COLO829 (cell line): ENCODE data around the gene DLGAP3.

ENCODE experiments used
- DNase-seq: peaks from one replicate; pipeline ENCODE4 v3.0.0; 2012; ENCODE audit warnings: low spot score

DLGAP3 gene

DNA sequence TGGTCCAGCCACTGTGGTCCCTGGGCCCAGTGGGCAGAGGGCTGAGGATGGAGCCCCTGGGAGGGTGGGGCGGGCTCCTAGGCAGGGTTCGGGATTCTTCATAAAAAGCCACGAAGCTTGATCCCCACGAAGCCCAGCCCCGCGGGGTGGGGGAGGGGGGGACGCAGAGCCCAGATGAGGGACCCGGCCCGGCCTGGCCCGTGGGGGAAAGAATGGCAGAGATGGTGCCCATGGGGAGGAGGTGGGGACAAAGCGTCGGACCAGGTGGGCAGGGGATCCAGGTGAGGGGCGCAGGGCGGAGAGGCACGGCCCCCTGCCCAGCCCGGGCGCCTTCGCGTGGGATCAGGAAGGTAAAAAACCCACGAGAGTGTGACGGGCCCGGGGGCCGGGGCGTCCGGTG is 63.9 kb downstream of the DLGAP3 start:
- DNase-seq = no peak

DNA sequence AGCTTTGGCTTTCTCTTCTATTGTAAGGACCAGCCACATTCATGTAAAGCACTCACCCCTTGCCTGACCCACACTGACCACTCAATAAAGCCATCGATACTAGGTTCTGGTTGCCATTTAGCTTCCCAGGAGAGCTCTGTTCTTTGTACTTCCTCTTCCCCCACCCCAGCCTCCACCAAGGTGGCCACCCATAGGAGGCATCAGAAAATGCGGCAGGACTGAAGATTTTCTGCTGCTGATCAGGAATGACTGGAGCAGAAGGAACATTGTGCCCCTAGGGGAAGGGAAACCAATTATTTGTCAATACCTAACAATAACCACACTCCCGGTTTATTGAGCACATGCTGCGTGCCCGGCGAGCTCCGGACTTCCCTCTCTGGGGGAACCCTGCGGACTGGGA is 64.7 kb downstream of the DLGAP3 start:
- no peak for DNase-seq

DNA sequence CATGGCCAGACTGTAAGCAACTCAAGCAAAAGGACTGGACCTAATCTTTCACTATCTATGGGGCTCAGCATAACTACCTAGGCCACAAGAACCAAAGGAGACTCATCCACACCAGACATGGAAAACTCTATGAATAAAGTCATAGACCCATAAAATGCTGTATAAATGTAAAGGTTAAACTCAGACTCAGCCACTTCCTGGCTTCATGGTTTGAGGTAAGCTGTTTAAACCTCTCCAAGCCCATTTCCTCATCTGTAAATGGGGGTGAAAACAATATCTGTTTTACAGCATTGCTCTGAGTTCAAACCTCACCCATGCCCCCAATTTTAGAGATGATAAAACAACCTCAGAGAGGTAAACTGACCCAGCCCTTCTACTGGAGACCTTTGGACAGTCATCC is 65.9 kb downstream of the DLGAP3 start:
- DNase-seq = no peak

DNA sequence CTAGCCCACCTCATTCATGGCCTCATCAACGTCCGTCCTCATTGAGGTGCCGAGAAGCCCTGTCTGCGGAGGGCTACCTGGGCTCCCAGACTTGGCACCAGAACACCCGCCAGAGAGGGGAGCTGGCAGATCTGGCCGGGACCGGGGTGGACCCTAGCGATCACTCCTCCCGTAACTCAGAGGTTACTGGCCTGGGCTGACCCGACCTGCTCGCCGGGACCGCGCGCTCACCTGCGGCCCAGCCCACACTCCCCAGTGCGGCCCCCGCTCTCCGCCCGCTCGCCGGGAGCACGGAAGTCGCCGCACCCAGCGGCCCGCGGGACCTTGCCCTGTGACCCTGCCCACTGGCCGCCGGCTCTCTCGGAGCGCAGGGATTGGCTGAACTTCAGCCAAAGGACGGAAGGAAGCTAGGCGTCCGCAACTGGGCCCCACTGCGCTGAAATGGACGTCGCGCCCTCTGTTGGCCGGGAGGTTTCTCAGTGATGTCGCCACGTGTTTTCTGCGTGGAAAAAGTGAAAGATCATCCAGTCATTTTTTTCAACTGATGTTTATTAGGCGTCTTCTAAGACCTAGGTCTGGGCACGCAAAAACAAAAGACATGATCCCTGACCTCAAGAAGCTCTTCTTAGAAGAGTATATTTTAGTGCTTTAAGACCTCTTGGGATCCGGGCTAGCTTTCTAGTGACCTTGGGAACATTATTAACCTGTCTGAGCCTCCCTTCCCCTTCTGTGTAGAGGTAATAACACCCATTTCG is 69.8 kb downstream of the DLGAP3 start, which contains the start of gene SMIM12:
Gene SMIM12, minus strand, starts transcription at position 304 of the 755 bp plus-strand sequence. CDS start 3,772 bp downstream, outside the sequence.
- DNase-seq = peak; percentile 96

DNA sequence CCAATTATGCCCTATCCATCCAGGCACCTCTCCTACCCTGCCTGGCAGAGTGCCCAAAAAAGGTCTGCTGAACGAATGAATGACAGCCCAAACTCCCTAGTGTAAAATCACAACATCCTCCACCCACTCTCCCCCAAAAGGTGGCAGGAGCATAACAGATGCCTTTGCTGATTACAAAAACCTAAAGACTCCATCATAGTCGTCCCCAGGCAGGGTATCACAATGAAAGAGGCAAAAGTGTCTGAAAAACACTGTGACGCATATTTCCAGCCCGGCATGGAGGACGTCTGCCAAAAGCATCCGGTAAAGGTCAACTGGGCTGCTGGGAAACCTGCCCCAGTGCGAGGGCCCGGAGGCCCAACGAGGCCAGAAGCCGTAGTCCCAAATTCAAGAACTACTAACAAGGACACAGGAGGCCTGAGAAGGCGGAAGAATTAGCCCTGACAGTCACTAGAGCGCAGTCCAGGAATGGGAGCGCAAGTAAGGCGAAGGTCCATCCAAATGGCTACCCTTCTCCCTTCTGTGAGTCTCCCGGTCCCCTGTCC is 70.5 kb downstream of the DLGAP3 start:
- no peak for DNase-seq

DNA sequence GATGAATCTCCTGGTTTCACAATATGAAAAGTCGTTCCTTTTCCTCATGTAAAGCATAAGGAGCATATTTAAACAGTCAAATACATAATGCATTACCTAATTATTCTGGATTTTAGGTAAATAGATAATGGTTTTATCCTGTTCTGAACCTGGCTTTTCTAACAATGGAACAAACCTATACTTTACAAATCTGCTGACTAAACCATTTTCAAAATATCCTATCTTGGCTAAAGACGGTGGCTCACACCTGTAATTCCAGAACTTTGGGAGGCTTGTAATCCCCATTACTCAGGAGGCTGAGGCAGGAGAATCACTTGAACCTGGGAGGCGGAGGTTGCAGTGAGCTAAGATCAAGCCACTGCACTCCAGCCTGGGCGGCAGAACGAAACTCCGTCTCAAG is 72.8 kb downstream of the DLGAP3 start:
- no peak for DNase-seq

DNA sequence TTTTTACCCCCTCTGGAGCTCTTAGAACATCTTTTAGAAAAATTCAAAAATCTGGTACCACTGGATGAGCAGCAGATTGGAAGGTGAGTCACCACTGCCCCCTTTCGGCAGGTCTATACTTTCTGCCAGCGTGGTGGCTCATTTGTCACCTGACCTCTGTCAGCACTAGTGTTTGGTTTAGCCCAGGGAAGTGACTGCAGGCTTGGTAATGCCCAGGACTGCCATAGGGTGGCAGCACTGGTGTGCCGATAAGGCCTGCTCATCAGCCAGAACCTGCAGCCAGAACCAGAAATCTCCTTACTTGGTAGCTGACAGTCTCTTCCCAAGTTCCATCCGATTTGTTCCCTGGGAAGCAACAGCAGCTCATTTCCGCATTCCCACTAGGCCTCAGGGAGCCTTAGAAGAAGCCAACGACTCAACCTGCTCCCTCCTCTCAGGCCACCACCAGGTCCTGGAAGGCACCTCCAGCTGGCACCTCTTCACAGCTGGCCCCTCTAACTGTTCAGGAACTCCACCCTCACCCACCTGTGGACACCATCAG is 76.7 kb downstream of the DLGAP3 start:
- peak; percentile 91 for DNase-seq

DNA sequence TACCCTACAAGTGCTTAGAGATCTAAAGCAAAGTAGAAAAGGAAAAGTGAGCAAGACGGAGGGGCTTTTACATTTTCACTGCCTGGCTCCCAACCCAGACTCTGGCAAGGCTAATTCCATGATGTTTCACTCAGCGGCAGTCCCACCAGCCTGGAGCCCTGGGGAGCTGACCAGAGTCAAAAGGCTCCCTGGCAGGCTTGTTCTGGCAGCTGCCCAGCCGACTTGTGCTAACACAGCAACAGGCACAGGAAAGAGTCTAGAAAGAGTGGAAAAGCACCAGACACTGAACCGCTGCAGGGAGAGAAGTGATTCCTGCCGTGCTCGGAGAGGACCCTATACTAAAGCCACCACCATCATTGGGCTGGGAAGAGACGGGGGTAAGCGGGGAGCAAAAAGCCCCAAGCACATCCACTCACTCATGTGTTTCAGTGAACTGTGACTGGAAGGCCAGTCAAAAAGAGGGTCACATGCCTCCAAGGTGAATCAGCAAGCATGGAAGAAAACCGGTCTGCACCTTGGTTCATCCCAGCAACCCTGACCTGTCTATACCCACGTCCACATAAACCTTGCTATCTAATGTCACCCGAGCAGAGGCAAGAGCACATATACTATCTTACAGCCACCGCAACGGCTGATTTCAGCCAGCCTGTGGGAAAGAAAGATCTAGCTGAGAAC is 77.9 kb downstream of the DLGAP3 start:
- DNase-seq = no peak

DNA sequence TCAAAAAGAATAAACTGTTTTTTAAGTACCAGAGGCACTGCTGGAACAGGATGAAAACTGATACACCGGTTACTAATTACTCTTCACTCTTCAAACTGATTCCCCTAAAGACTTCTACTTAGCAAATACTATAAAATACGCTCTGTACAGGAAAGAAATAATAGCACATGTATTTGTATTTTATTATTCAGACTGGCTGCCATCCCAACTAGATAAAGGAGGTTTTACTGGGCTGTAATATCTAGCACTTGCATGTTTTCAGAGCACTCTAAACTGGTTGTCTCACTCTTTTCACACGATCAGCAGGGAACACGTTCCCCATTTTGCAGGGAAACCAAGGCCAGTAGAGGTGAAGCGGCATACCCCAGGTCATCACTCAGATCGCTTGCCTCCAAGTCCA is 79.1 kb downstream of the DLGAP3 start:
- DNase-seq = no peak

DNA sequence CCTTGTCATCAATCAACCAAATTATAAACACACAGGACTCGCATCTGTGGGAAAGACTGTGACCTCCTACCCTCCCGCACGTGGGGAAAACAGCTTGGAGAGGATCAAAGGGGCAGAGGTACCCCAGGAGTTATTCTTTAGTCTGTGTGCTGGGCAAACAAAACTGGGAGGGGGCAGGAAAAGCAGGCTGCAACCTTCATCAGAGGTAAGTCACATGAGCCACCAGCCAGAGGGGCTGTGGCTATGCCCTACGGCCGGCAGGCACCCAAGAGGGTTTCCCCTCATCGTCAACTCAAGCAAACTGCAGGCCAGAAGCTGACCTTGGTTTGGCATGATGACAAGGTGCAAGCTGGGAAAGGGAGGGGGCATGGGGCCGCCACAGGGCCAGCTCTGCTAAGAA is 82.4 kb downstream of the DLGAP3 start:
- no peak for DNase-seq

DNA sequence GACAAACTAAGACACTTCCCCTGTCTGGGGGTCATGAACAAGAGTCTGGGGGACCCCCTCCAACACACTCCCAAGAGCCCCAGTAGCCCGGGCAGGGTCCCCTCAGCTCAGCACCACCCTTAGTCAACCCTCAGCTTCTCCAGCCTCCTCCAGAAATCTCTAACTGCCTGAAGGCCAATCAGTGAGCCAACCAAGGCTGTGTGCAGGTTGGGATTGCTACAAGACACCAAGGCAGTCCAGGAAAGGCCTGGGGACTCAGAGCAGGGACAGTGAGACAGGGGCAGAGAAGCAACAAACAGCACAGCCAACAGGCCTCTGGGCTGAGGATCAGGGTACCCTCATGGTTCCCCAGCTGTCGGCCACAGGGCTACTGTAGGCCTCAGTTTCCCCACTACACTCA is 83.2 kb downstream of the DLGAP3 start:
- no peak for DNase-seq

DNA sequence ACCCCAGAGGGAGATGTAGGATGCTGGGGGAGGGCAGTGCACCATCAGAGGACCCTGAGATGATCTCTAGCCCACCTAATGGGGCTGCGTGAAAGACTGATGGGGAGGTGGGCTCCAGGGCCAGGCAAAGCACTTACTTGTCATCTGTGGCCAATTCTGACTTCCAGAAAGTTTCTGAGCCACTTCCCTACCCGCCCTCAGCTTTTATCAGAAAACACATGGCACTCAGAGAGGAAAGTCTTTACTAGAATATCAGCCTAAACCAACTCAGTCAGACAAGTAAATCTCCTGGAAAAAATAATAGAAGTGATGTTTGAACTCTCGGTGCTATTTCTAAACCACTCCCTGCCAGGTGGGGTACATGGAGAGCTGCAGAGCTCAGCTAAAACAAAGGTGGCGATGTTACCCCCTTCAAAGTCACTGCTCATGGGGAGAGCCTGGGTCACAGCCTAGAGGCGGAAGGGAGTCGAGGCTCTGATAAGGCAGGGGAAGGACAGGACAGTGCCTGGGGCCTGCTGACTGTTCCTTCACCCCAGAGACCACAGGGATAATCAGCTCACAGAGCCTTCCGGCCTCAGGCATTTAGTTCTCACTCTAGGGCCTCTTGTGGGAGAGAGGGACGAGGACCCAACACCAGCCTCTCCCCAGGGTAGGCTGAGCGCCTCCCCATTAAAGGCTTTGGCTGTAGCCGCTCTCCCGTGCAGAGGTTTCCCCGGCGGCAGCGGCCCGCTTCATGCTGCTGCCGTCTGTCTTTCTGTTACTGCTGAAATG is 84.1 kb downstream of the DLGAP3 start:
- no peak for DNase-seq

DNA sequence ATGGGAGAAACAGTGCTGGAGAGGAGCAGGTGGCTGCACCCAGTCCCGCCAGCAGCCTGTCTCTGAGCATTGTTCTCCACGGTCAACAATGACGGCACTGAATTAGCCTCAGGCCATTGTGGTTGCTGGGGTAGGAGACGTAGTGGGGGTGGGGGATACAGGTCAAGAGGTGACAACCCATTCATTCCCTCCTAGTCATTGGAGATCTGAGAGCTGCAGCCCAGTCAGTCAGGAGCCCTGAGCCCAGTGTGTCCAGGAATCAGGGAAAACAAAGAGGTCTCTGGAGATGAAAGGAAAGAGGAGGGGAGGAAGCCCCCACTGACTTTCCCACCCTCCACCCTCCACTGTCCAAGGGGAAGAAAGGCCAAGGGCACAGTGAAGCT is 85.2 kb downstream of the DLGAP3 start:
- no peak for DNase-seq

DNA sequence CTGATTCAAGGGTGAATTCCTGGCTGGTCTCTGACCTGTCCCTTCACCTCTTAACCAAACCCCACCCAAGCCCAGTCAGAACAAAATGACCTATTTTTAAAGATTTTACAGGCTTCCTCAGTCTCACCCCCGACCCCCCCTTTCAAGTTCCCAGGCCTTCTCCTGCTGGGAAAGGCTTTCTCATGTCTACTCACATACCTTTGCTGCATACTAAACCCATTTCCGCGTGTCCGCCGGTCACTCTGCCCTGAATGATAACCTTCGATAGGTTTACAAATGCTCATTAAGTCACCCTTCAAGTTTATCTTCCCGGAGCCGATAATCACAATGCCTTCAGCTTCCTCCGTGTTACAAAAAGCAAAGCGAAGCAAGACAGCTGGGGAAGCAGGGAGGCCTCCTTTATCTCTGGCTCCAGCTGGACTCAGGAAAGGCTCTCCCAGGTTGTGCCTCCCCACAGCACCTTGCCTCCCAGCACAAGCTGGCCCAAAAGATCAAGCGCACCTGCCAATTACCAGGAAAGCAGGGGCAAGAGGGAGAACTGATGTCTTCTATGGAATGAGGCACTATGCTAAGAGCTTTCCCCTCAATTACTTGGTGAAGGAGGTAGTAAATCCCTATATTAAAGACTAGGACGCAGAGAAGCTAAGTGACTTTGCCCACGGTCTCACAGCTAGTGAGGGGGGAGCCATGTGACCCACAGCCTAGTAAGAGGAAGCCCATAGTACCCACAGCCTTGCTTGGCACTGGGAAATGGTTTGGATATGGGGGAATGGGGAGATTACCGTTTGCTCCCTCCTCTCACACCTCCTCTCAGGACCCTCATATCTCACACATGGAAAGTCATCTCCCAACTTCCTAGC is 85.8 kb downstream of the DLGAP3 start:
- DNase-seq = no peak

DNA sequence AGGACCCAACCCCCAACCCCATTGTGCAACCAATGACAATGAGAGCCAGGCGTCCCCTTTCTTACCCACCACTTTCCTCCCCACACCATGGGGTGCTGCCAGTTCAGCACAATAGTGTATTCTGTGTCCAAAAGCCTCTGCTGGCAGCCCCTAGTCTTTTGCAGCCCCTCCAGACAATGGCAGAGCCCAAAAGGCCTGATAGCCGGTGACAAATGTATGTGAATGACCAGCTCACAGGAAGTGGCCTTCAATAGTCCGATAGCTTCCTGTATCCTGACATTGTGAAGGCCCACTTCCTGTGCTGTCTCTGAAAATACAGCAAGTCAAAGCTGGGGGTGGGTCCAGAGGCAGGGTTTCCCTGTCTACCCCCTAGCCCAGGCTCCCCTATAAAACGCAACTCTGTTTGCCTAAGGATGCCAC is 86.5 kb downstream of the DLGAP3 start:
- DNase-seq = no peak

DNA sequence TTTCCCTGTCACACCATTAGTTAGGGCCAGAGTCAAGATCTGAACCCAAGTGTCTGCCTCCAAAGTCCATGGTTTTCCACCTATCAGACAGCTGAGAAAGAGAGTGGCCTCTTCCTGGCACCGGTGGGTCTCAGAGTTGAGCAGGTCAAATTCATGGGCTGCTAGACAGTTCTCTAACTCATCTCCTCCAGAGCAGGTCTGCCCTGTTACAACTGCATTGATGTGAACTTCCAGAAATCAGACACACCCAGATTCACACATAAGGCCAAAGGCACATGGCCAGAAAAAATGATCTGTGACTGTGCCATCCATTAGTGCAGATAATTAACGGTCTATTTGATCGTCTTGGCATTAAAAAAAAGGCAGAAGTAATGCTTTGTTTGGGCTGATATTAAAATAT is 87.4 kb downstream of the DLGAP3 start:
- DNase-seq = no peak

DNA sequence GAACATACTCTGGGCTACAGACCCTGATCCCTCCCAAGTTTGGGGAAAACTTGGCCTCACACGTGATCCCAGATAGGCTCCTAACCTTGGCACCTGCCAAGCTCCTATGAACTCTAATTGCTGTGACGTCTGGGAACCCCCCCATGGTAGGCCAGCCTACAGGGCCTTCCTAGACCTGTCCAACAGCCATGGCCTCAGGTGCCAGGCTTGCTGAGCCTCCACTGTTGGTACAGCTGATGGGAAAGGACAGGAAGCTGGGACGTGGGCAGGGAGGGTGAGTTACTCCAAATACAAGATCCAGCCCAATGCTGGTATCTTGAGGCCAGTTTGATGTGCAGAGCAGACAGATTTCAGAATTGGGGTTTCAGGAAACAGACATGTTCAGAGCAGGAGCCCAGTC is 89.0 kb downstream of the DLGAP3 start:
- DNase-seq = no peak

DNA sequence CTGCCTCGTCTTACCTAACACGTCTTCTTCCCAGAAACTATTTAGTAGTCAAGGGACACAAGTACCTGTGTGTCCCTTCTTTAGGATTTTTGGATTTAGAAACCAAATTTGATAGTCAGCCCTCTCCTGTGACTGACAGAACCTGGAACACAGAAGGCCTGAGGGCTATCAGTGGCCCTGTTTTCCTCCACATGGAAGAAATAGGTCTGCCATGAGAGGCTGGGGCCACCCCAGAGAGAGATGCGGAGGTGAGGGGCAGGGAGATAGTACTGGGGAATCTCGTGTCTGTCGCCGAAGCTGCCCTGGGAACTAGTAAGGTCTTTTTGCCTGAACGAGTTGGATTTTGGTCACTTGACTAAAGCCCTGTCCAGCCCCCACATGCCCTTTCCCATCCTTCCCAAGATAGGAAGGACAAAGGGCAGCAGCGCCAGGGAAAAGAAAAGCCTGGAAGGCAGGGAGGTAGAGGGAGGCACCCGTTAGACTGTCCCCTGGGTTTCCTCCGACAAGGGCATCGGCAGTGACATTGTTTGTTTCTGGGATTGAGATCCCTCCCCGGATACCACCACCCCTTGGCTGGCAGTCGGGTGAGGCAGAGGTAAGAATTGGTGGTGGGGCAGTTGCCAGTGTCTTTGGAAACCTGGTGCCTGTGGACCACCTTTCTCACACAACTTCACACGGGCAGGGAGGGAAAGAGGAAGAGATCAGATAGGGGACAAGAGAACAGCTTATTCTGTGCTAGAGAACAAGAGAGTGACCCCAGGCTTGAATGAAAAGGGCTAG is 89.7 kb downstream of the DLGAP3 start:
- DNase-seq = no peak

DNA sequence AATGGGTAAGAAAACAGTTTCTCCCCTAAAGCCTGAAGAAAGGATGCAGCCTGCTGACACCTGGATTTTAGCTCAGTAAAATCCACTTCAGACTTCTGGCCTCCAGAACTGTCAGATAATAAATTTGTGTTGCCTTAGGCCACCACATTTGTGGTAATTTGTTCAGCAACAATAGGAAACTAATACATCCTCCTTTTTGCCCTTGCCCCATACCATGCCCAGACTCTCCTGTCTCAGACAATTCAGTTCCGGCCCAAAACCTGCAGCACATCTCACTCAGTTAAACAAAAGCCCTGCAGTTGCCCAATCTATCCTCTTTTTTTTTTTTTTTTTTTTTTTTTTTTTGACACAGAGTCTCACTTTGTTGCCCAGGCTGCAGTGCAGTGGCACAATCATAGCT is 95.7 kb downstream of the DLGAP3 start:
- no peak for DNase-seq

DNA sequence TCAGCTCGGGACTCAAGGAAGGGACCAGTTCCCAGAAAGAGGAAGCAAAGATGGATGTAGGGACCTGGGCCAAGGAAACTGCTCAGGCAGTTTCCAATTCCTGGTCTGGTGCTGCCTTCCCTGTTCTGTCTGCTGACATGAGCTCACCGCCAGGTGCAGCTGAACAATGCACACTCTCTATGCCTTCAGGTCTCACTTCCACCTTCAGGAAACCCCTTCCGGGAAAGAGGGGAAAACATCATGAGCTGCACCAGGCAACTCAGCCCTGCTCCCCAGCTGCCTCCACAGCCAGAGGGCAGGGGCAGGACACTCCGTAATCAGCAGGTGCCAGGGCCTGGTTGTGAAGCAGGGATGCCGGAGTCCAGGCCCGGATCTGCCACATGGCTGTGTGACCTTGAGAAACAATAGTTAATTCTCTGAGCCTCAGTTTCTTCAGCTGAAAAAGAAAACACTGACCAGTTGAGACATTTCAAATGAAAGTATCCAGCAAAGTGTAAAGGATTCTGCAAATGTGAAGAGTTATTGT is 97.7 kb downstream of the DLGAP3 start:
- no peak for DNase-seq
